Nephron (organoid): ENCODE data around the gene LTB.
"Not testable (repeated sequence)": the region's sequence is repeated elsewhere in the genome, so short reads cannot be mapped to it uniquely, and the experiment has no call there.

Source experiments
- H3K27ac Mint-ChIP-seq, 3 experiments: 2 replicates each; pipeline ENCODE4 v1.8.0; 2020; ENCODE audit warnings: mixed read lengths in 3 of 3, mild to moderate bottlenecking in 2 of 3, moderate library complexity in 1 of 3
- H3K27me3 Mint-ChIP-seq: 2 replicates; pipeline ENCODE4 v1.8.0; 2021; ENCODE audit warnings: low read depth, mild to moderate bottlenecking, moderate library complexity, mixed read lengths
- H3K36me3 Mint-ChIP-seq: 2 replicates; pipeline ENCODE4 v1.8.0; 2020; ENCODE audit warnings: low read depth, mixed read lengths
- H3K4me1 Mint-ChIP-seq: 2 replicates; pipeline ENCODE4 v1.8.0; 2020; ENCODE audit warnings: mixed read lengths
- H3K4me3 Mint-ChIP-seq, 3 experiments: 2 replicates each; pipeline ENCODE4 v1.8.0; 2020; ENCODE audit warnings: mild to moderate bottlenecking in 3 of 3, mixed read lengths in 3 of 3, moderate library complexity in 2 of 3
- H3K9me3 Mint-ChIP-seq: 2 replicates; pipeline ENCODE4 v1.8.0; 2020; ENCODE audit warnings: mixed read lengths
- TF ChIP-seq, protein P1 (sequence below), 3 experiments: fragments of 200-600 bp; sonication (generic); IDR thresholded peaks; one replicate each; pipeline ENCODE4 v1.5.0; 2021; ENCODE audit warnings: antibody characterized with exemption in 3 of 3; ENCODE audit not compliant: unreplicated experiment in 3 of 3

Gene LTB

DNA sequence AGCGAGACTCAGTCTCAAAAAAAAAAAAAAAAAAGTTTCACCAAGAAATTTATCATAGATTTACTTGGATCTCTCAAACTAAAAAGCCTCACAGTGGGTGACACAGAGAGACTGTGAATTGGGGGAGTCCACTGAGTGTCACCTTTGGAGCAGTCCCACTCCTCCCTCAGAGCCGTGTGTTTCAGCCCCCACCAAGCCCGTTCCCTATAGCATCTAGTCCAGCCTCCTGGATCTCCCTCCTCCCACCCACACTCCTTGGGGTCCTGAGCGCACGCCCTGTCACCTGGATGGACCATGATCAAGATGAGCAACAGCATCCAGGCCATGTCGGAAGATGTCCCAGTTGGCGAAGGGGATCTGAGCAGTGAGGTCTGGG lies 10.2 kb upstream of the LTB start:
- H3K4me1 Mint-ChIP-seq, result peaks cover 7% of the 10 kb centered on the region
- H3K27ac Mint-ChIP-seq, result no peak overlapping the region
- no peaks in the 10 kb centered on the region for H3K9me3 Mint-ChIP-seq
- TF ChIP-seq, protein P1, sequence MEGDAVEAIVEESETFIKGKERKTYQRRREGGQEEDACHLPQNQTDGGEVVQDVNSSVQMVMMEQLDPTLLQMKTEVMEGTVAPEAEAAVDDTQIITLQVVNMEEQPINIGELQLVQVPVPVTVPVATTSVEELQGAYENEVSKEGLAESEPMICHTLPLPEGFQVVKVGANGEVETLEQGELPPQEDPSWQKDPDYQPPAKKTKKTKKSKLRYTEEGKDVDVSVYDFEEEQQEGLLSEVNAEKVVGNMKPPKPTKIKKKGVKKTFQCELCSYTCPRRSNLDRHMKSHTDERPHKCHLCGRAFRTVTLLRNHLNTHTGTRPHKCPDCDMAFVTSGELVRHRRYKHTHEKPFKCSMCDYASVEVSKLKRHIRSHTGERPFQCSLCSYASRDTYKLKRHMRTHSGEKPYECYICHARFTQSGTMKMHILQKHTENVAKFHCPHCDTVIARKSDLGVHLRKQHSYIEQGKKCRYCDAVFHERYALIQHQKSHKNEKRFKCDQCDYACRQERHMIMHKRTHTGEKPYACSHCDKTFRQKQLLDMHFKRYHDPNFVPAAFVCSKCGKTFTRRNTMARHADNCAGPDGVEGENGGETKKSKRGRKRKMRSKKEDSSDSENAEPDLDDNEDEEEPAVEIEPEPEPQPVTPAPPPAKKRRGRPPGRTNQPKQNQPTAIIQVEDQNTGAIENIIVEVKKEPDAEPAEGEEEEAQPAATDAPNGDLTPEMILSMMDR (IDR thresholded peaks at IDR 0.05; ENCODE audit: unreplicated experiment in 3 of 3), result no peak
- H3K36me3 Mint-ChIP-seq, result no peaks in the 10 kb centered on the region
- H3K4me3 Mint-ChIP-seq, result no peak overlapping the region
- peaks cover 12% of the 10 kb centered on the region for H3K27me3 Mint-ChIP-seq

- H3K4me3 Mint-ChIP-seq, H3K9me3 Mint-ChIP-seq, H3K27ac Mint-ChIP-seq, H3K36me3 Mint-ChIP-seq: not testable (repeated sequence)
- Mint-ChIP-seq H3K27me3 (peaks cover 14% of the 10 kb centered on the region), H3K4me1 (peaks cover 16% of the 10 kb centered on the region)
These were observed 8.5 kb upstream of the LTB start for GRCh38 chr6:31590691-31591090.

- TF ChIP-seq, protein P1 (IDR thresholded peaks at IDR 0.05; ENCODE audit: unreplicated experiment in 3 of 3), result no peak
- Mint-ChIP-seq H3K4me3 (no peak overlapping the region), H3K36me3 (no peaks in the 10 kb centered on the region)
These were observed 6.8 kb upstream of the LTB start for GRCh38 chr6:31588871-31589650.

GRCh38 chr6:31587791-31588777 lies 5.9 kb upstream of the LTB start:
- TF ChIP-seq, protein P1 (IDR thresholded peaks at IDR 0.05; ENCODE audit: unreplicated experiment in 3 of 3), result no peak
- Mint-ChIP-seq H3K9me3 (no peaks in the 10 kb centered on the region), H3K36me3 (no peaks in the 10 kb centered on the region), H3K27ac (peak overlapping the region in 2 of 3 experiments; percentile 75 to 91), H3K27me3 (peaks cover 11% of the 10 kb centered on the region), H3K4me3 (peak overlapping the region in 2 of 3 experiments; percentile 45 to 54), H3K4me1 (peaks cover 18% of the 10 kb centered on the region)

More at GRCh38 chr6:31588871-31589650, 6.8 kb upstream of the LTB start:
- peaks cover 11% of the 10 kb centered on the region for H3K27me3 Mint-ChIP-seq
- peak overlapping the region in 2 of 3 experiments; percentile 31 to 38 for H3K27ac Mint-ChIP-seq
- H3K4me1 Mint-ChIP-seq, result peaks cover 18% of the 10 kb centered on the region
- H3K9me3 Mint-ChIP-seq, result no peaks in the 10 kb centered on the region

DNA sequence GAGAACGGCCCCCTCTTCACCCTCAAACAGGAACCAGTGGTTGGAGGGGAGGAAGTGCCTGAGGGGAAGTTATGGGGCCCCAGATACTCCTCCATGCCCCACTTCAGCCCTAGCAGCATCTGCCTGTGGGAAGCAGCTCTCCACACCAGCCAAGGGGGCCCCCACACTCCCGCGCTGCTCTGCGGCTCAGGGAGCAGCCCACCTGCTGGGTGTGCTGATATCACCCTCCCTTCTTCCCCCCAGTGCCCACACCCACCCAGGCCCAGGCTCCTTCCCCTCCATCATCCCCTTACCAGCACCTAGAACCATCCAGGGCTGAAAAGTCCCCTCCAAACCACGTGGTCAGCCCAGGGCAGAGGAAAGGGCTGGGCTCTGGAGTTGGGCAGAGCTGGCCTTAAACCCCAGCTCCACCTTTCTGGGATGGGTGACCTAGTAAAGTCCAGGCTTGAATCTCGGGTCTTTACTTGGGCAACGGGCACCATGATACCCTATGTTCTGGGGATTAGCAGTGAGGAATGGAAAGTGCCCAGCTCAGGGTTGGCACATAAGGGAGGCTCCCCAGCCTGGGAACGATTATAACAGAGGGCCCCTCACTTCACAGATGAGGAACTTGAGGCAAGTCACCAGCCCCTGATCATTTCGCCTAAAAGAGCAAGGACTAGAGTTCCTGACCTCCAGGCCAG lies 4.5 kb upstream of the LTB start:
- Mint-ChIP-seq H3K36me3 (no peaks in the 10 kb centered on the region), H3K9me3 (no peaks in the 10 kb centered on the region), H3K27me3 (peaks cover 11% of the 10 kb centered on the region), H3K27ac (peak overlapping the region in 2 of 3 experiments; percentile 75), H3K4me3 (peak overlapping the region in 1 of 3 experiments; percentile 30), H3K4me1 (peaks cover 21% of the 10 kb centered on the region)
- TF ChIP-seq, protein P1 (IDR thresholded peaks at IDR 0.05; ENCODE audit: unreplicated experiment in 3 of 3), result no peak

GRCh38 chr6:31586008-31586407 lies 3.8 kb upstream of the LTB start, which contains the start of gene LST1:
LST1 (plus strand) TSS chr6:31586277; CDS start chr6:31587300, 1,023 bp downstream.
- TF ChIP-seq, protein P1 (IDR thresholded peaks at IDR 0.05; ENCODE audit: unreplicated experiment in 3 of 3), result no peak
- H3K27me3 Mint-ChIP-seq, result peaks cover 11% of the 10 kb centered on the region
- H3K9me3 Mint-ChIP-seq, result no peaks in the 10 kb centered on the region
- no peaks in the 10 kb centered on the region for H3K36me3 Mint-ChIP-seq
- H3K4me3 Mint-ChIP-seq, result peak within 1 kb of the TSS in 1 of 3 experiments; percentile 35
- H3K27ac Mint-ChIP-seq, result peak within 1 kb of the TSS in 2 of 3 experiments; percentile 75
- peaks cover 27% of the 10 kb centered on the region for H3K4me1 Mint-ChIP-seq
